HG03571 (cell line): ENCODE data around the gene TMEM191C.
"Not testable (repeated sequence)": the region's sequence is repeated elsewhere in the genome, so short reads cannot be mapped to it uniquely, and the experiment has no call there.

Experiments used
- ATAC-seq: cut with Tn5 transposase; IDR thresholded peaks from one replicate; pipeline ENCODE4 v1.9.1; 2021; ENCODE audit not compliant: unreplicated experiment

Gene TMEM191C

GRCh38 chr22:21472984-21473383 lies 5.8 kb downstream of the TMEM191C start:
- ATAC-seq = not testable (repeated sequence)

GRCh38 chr22:21473664-21474063 lies 6.5 kb downstream of the TMEM191C start:
- ATAC-seq = not testable (repeated sequence)

- ATAC-seq = not testable (repeated sequence)
These were observed 16.9 kb downstream of the TMEM191C start for GRCh38 chr22:21484039-21484438.

- ATAC-seq = not testable (repeated sequence)
These were observed 20.5 kb downstream of the TMEM191C start for GRCh38 chr22:21487723-21488122.

- not testable (repeated sequence) for ATAC-seq
These were observed 22.0 kb downstream of the TMEM191C start for GRCh38 chr22:21489149-21489680.

- not testable (repeated sequence) for ATAC-seq
These were observed 23.4 kb downstream of the TMEM191C start for GRCh38 chr22:21490556-21490955.

- ATAC-seq = not testable (repeated sequence)
These were observed 25.1 kb downstream of the TMEM191C start for GRCh38 chr22:21492271-21492670.

GRCh38 chr22:21493789-21494782 lies 26.9 kb downstream of the TMEM191C start:
- ATAC-seq = not testable (repeated sequence)

GRCh38 chr22:21497984-21498383 lies 30.8 kb downstream of the TMEM191C start:
- not testable (repeated sequence) for ATAC-seq

- ATAC-seq = not testable (repeated sequence)
These were observed 31.3 kb downstream of the TMEM191C start for GRCh38 chr22:21498489-21498888.

- not testable (repeated sequence) for ATAC-seq
These were observed 32.7 kb downstream of the TMEM191C start for GRCh38 chr22:21499623-21500506.

GRCh38 chr22:21510397-21510796 lies 43.2 kb downstream of the TMEM191C start:
- ATAC-seq = not testable (repeated sequence)

GRCh38 chr22:21512022-21512421 lies 44.8 kb downstream of the TMEM191C start:
- ATAC-seq = not testable (repeated sequence)

- ATAC-seq = not testable (repeated sequence)
These were observed 46.9 kb downstream of the TMEM191C start for GRCh38 chr22:21514117-21514516.

GRCh38 chr22:21515234-21515633 lies 48.0 kb downstream of the TMEM191C start:
- not testable (repeated sequence) for ATAC-seq

GRCh38 chr22:21516522-21516921 lies 49.3 kb downstream of the TMEM191C start:
- not testable (repeated sequence) for ATAC-seq

- not testable (repeated sequence) for ATAC-seq
These were observed 50.0 kb downstream of the TMEM191C start for GRCh38 chr22:21516970-21517764.
